ENCODE results near the gene HELQ. TPM values are rescaled to one million over a fixed set of nuclear protein-coding genes. Genes with fewer than 3 reads are reported as not detected.

The HELQ gene
- total and polyA plus RNA-seq, 9 of the 15 experiments (the other 6 are each of a cell fraction or from before 2014, with no cell fraction given) = 3.5 to 15.2 (median 11.9) TPM

- TF ChIP-seq CCAR2 (IDR thresholded peaks at IDR 0.05; ENCODE audit: low read depth, low read length) = no peak
- no peak for TF ChIP-seq ZNF274 (IDR thresholded peaks at IDR 0.05; ENCODE audit: borderline replicate concordance, low read depth, low read length)
- TF ChIP-seq ESRRA (IDR thresholded peaks at IDR 0.05; ENCODE audit: borderline replicate concordance, low read depth) = 0 out of 2 replicates have a peak, but pooled peaks have one; percentile 17
- no peak for TF ChIP-seq GTF3C2 (IDR thresholded peaks at IDR 0.05; ENCODE audit: borderline replicate concordance, extremely low read depth, insufficient read length)
- peak; percentile 48 for TF ChIP-seq TEAD4 (IDR thresholded peaks at IDR 0.05; ENCODE audit: low read length)
- TF ChIP-seq TEAD4 (CRISPR knock-in tag; IDR thresholded peaks at IDR 0.05; ENCODE audit: borderline replicate concordance) = no peak
- TF ChIP-seq HDAC8 (tag; IDR thresholded peaks at IDR 0.05) = no peak
- TF ChIP-seq CUX1 (CRISPR knock-in tag; IDR thresholded peaks at IDR 0.05) = no peak
- no peak for TF ChIP-seq ZNF24 (IDR thresholded peaks at IDR 0.05)
- no peak for TF ChIP-seq ILF3 (IDR thresholded peaks at IDR 0.05; ENCODE audit: borderline replicate concordance)
- TF ChIP-seq ZNF76 (CRISPR knock-in tag; IDR thresholded peaks at IDR 0.05; ENCODE audit: borderline replicate concordance) = no peak
- TF ChIP-seq CREM (IDR thresholded peaks at IDR 0.05; ENCODE audit: low read depth) = peak; percentile 24; the same call in 1 of the 2 replicates
- TF ChIP-seq EWSR1 (IDR thresholded peaks at IDR 0.05; ENCODE audit: borderline replicate concordance, low read depth, partially characterized antibody) = no peak
- no peak for TF ChIP-seq CSDE1 (IDR thresholded peaks at IDR 0.05)
- peak; percentile 67 for TF ChIP-seq CBFA2T2 (conservative IDR thresholded peaks at IDR 0.05)
- no peak for TF ChIP-seq ZNF324 (CRISPR knock-in tag; IDR thresholded peaks at IDR 0.05)
- TF ChIP-seq SP1 (CRISPR knock-in tag; IDR thresholded peaks at IDR 0.05) = no peak
- TF ChIP-seq SMARCA4 (IDR thresholded peaks at IDR 0.05) = peak; percentile 75
- no peak for TF ChIP-seq CTCFL (IDR thresholded peaks at IDR 0.05; ENCODE audit: borderline replicate concordance, insufficient read depth, low read depth, low read length, poor library complexity, severe bottlenecking)
Observed at GRCh38 chr4:83486457-83487129, 31.0 kb upstream of the HELQ start (continued).

Data from K562 (cell line).